Neural progenitor cell (in vitro differentiated cells): ENCODE results near the gene LRFN2.

Experiments used
- CTCF ChIP-seq: fragments of 200-600 bp; sonication (generic); IDR thresholded peaks from 2 replicates; pipeline ENCODE4 v1.5.1; 2017; ENCODE audit warnings: antibody characterized with exemption, mild to moderate bottlenecking
- EZH2phosphoT487 ChIP-seq: fragments of 200-600 bp; sonication (generic); IDR thresholded peaks from 2 replicates; pipeline ENCODE4 v1.6.1; 2017; ENCODE audit warnings: antibody characterized with exemption

GRCh38 chr6:40585223-40585622, 1.9 kb downstream of the LRFN2 start:
- TF ChIP-seq CTCF: no peak
- no peak for TF ChIP-seq EZH2phosphoT487
